PC-3 (cell line): ENCODE measurements around the gene ATG13. TPM values are rescaled to one million over a fixed set of nuclear protein-coding genes. Genes with fewer than 3 reads are reported as not detected.

Source experiments
- ATAC-seq: fragments of 200-7000 bp; cut with Tn5 transposase; 2 replicates; pipeline ENCODE4 v1.9.1; 2020; ENCODE audit warnings: mild to moderate bottlenecking, moderate library complexity
- BruUV-seq: library from RNA; stranded (reverse); fragments of 400-500 nt; replicated peaks from 2 replicates; lab custom pipeline; 2021; lab: Mats Ljungman, UMichigan
- CTCF ChIA-PET: fragments of 300-600 bp; sonication (Branson Sonifier 250); formaldehyde crosslinking; loops from one replicate; lab custom pipeline; 2022; ENCODE audit warnings: antibody characterized with exemption; lab: Charles Lee
- POLR2A ChIA-PET: fragments of 300-600 bp; sonication (Branson Sonifier 250); formaldehyde crosslinking; loops from one replicate; lab custom pipeline; 2022; ENCODE audit warnings: antibody characterized with exemption; ENCODE audit not compliant: unreplicated experiment; lab: Charles Lee
- DNase-seq: peaks from one replicate; pipeline ENCODE4 v3.0.0-alpha.2; 2015
- H2AFZ ChIP-seq: fragments of 300-600 bp; sonication (generic); 2 replicates; pipeline ENCODE4 v1.6.0; 2016; ENCODE audit warnings: antibody characterized with exemption, low read length
- H3F3A ChIP-seq: fragments of 300-600 bp; sonication (generic); one replicate; pipeline ENCODE4 v1.6.0; 2017; ENCODE audit warnings: antibody characterized with exemption, low read length, control low read depth, mild to moderate bottlenecking; ENCODE audit not compliant: unreplicated experiment
- H3K27ac ChIP-seq: fragments of 300-600 bp; sonication (generic); 2 replicates; pipeline ENCODE4 v1.5.1; 2016; ENCODE audit warnings: mild to moderate bottlenecking, low read length
- H3K27me3 ChIP-seq: fragments of 300-600 bp; sonication (generic); 2 replicates; pipeline ENCODE4 v1.6.1; 2016; ENCODE audit warnings: low read length, mixed read lengths
- H3K36me3 ChIP-seq: fragments of 300-600 bp; sonication (generic); 2 replicates; pipeline ENCODE4 v1.6.1; 2016; ENCODE audit warnings: low read depth, mixed run types, low read length, mixed read lengths
- H3K4me1 ChIP-seq: fragments of 300-600 bp; sonication (generic); 2 replicates; pipeline ENCODE4 v1.5.1; 2016; ENCODE audit warnings: low read length; ENCODE audit not compliant: insufficient read depth
- H3K4me2 ChIP-seq: fragments of 300-600 bp; sonication (generic); 2 replicates; pipeline ENCODE4 v1.6.0; 2016; ENCODE audit warnings: low read length
- H3K4me3 ChIP-seq: fragments of 300-600 bp; sonication (generic); 2 replicates; pipeline ENCODE4 v1.5.1; 2016; ENCODE audit warnings: mild to moderate bottlenecking, low read length, mixed read lengths
- H3K79me2 ChIP-seq: fragments of 300-600 bp; sonication (generic); 2 replicates; pipeline ENCODE4 v1.6.1; 2017; ENCODE audit warnings: low read length, mixed read lengths
- H3K9ac ChIP-seq: fragments of 300-600 bp; sonication (generic); 2 replicates; pipeline ENCODE4 v1.6.0; 2016; ENCODE audit warnings: mild to moderate bottlenecking, low read length
- H3K9me2 ChIP-seq: fragments of 300-600 bp; sonication (generic); replicated peaks from 2 replicates; pipeline ENCODE4 v1.6.1; 2016; ENCODE audit warnings: mixed run types, low read length, mixed read lengths
- H3K9me3 ChIP-seq: fragments of 300-600 bp; sonication (generic); 2 replicates; pipeline ENCODE4 v1.6.1; 2016; ENCODE audit warnings: low read length, mixed read lengths
- H4K20me1 ChIP-seq: fragments of 300-600 bp; sonication (generic); 2 replicates; pipeline ENCODE4 v1.6.1; 2016; ENCODE audit warnings: low read length, mixed read lengths
- CTCF ChIP-seq: fragments of 300-600 bp; sonication (generic); conservative IDR thresholded peaks from 2 replicates; pipeline ENCODE4 v1.5.1; 2017; ENCODE audit warnings: antibody characterized with exemption, low read depth, mild to moderate bottlenecking, low read length
- EZH2 ChIP-seq: fragments of 300-600 bp; sonication (generic); IDR thresholded peaks from one replicate; pipeline ENCODE4 v1.6.1; 2017; ENCODE audit warnings: antibody characterized with exemption, mild to moderate bottlenecking, low read length; ENCODE audit not compliant: unreplicated experiment
- EZH2phosphoT487 ChIP-seq: fragments of 300-600 bp; sonication (generic); IDR thresholded peaks from 2 replicates; pipeline ENCODE4 v1.6.1; 2018; ENCODE audit warnings: mild to moderate bottlenecking, antibody characterized with exemption, low read length, borderline replicate concordance
- intact Hi-C: fragments of 100-400 bp; cut with micrococcal nuclease; formaldehyde crosslinking; loops from 2 replicates; pipeline ENCODE4 v1.9.0; 2023
- total RNA-seq: library from RNA; depleted of rRNA; stranded (reverse); fragments of >200 nt; gene quantifications from 2 replicates; pipeline ENCODE4 v1.2.3, GENCODE V29; 2014

ATG13 gene
- total RNA-seq, 1 experiment from 2014 or later, result 95.0 TPM

GRCh38 chr11:46659908-46660307, 42.6 kb downstream of the ATG13 start:
- intact Hi-C loops, result no loop called here
- no peaks in the 10 kb centered on the region for H3K27me3 ChIP-seq
- POLR2A ChIA-PET, result interaction anchor here (0.5 kb wide), 1 partner anchor 70 kb away, joined by 3 read pairs; no protein-coding TSS in a partner anchor

GRCh38 chr11:46661836-46662235, 44.5 kb downstream of the ATG13 start:
- Histone ChIP-seq H3K9ac (no peak overlapping the region), H3K4me1 (no peaks in the 10 kb centered on the region), H3K27me3 (no peaks in the 10 kb centered on the region), H2AFZ (no peak overlapping the region), H3F3A (no peaks in the 10 kb centered on the region), H3K4me3 (no peak overlapping the region), H3K79me2 (no peaks in the 10 kb centered on the region), H3K36me3 (peaks cover 13% of the 10 kb centered on the region), H3K9me2 (no peaks in the 10 kb centered on the region), H3K9me3 (no peaks in the 10 kb centered on the region), H3K27ac (no peak overlapping the region), H3K4me2 (no peak overlapping the region), H4K20me1 (no peaks in the 10 kb centered on the region)
- POLR2A ChIA-PET, result interaction anchor here (0.6 kb wide), 1 partner anchor 66 kb away, joined by 7 read pairs; no protein-coding TSS in a partner anchor
- no TSS peak for BruUV-seq
- ATAC-seq (no peak), DNase-seq (no peak)
- intact Hi-C loops, result no loop called here
- no peak for TF ChIP-seq EZH2
- TF ChIP-seq EZH2phosphoT487, result no peak
- no peak for TF ChIP-seq CTCF
- CTCF ChIA-PET, result no interaction called here

More at GRCh38 chr11:46659908-46660307, 42.6 kb downstream of the ATG13 start:
- Histone ChIP-seq H3K4me1 (no peaks in the 10 kb centered on the region), H3K79me2 (no peaks in the 10 kb centered on the region), H3K4me3 (no peak overlapping the region), H3K9me3 (no peaks in the 10 kb centered on the region), H4K20me1 (no peaks in the 10 kb centered on the region), H3K9ac (no peak overlapping the region), H3F3A (no peaks in the 10 kb centered on the region), H3K9me2 (no peaks in the 10 kb centered on the region), H3K27ac (no peak overlapping the region), H3K36me3 (peaks cover 17% of the 10 kb centered on the region; the same call in 1 of the 2 replicates), H3K4me2 (no peak overlapping the region), H2AFZ (no peak overlapping the region)
- CTCF ChIA-PET, result interaction anchor here (0.6 kb wide), 1 partner anchor 268 kb away, joined by 5 read pairs; no protein-coding TSS in a partner anchor
- DNase-seq, result no peak
- TF ChIP-seq EZH2 (no peak), CTCF (no peak), EZH2phosphoT487 (no peak)
- ATAC-seq, result no peak
- BruUV-seq, result no TSS peak

GRCh38 chr11:46662366-46662765, 45.0 kb downstream of the ATG13 start:
- ChIA-PET POLR2A (no interaction called here), CTCF (no interaction called here)
- Histone ChIP-seq H3K27me3 (no peaks in the 10 kb centered on the region), H3K9me3 (no peaks in the 10 kb centered on the region), H3K79me2 (no peaks in the 10 kb centered on the region), H3K36me3 (peaks cover 13% of the 10 kb centered on the region), H3K4me2 (no peak overlapping the region), H2AFZ (no peak overlapping the region), H3K9me2 (no peaks in the 10 kb centered on the region), H3F3A (no peaks in the 10 kb centered on the region), H3K4me3 (no peak overlapping the region), H3K4me1 (no peaks in the 10 kb centered on the region), H3K9ac (no peak overlapping the region), H3K27ac (no peak overlapping the region), H4K20me1 (no peaks in the 10 kb centered on the region)
- TF ChIP-seq EZH2, result no peak
- ATAC-seq (no peak), DNase-seq (no peak)
- BruUV-seq, result no TSS peak
- intact Hi-C loops, result no loop called here
